H1 (cell line): ENCODE data around the gene ZBTB22. TPM values are rescaled to one million over a fixed set of nuclear protein-coding genes. Genes with fewer than 3 reads are reported as not detected.

Experiments used
- CBX8 ChIP-seq: fragments of 300-800, 300-1000 bp; sonication (generic); IDR thresholded peaks from 2 replicates; pipeline ENCODE4 v1.7.1; 2016; ENCODE audit warnings: low read depth, low read length, borderline replicate concordance
- CEBPB ChIP-seq: IDR thresholded peaks from 2 replicates; pipeline ENCODE4 v1.6.1; 2012; ENCODE audit warnings: low read depth, low read length
- polyA plus RNA-seq, 7 experiments: library from polyadenylated mRNA; depleted of rRNA in 3 of 7; stranded (reverse) in 5 of 7; unstranded in 2 of 7; fragments of >200 nt in 5 of 7; fragments of 200-250 nt in 2 of 7; gene quantifications; 1 replicate in 5 of 7; 2 replicates in 1 of 7; 4 replicates in 1 of 7; pipeline versions ENCODE4 v1.2.1 to v1.2.3, GENCODE V29; 2011 to 2013; ENCODE audit warnings: missing spikeins in 2 of 7, mixed read lengths in 2 of 7
- total RNA-seq: library from RNA; stranded (reverse); fragmentation: NEBNext Ultra II Directional; extraction: Animal tissue kit (Norgen Biotek cat#: 25700); gene quantifications from 2 replicates; pipeline ENCODE4 v1.2.1, GENCODE V29; 2021

ZBTB22 gene
- total and polyA plus RNA-seq, 2 of the 8 experiments (the other 6 are each of a cell fraction or from before 2014, with no cell fraction given), result 7.4 to 9.9 TPM

DNA sequence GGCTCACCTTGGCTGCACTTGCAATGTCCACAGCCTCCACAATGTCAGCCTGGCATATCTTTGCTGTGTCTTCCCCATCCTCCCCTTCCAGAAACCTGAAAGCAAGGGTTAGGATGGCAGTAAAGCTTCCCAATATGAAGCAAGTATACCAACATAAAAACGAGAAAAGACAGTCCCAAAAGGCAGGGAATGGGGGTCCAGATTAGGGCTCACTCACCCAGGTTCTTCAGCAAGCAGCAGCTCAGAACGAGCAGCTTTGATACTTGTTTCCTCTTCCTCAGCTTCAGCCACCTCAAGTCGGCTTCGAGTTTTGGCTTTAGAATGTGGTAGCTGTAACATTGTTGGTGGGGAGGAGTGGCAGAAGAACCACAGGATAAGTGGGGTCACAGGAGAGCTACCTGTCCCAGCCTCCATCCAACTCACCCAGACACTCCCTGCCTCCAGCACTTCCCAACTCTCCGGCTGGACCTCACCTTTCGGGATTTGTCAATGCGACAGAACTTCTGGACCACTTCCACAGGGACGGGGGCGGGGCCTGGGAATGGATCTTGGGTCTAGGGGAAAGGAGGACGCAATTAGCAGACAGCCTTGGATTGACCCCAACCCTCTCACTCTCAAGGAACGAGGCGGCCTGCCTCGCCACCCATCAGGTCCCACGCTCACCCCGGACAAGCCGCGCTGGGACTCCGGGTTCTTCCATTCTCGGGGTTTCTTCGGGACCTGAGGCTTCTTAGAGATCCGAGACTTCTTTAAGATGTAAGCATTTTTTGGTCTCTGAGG, 29.2 kb downstream of the ZBTB22 start (continued):
- TF ChIP-seq CEBPB (no peak), CBX8 (no peak)
